ENCODE measurements around the gene PLIN1.

DNA sequence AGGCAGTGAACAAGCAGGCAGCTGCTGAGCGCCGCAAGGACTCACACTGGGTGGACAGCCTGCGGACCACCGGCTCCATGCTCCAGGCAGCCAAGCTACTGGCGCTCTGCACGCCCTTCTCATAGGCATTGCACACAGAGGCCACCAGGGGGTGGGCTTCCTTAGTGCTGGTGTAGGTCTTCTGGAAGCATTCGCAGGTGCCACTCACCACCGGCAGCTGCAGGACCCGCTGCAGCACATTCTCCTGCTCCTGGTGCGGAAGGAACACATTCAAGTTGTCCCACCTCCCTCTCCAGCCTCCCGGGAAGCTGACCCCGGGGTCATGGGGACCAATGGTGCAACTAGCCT, 6.0 kb downstream of the PLIN1 start:
- TF ChIP-seq, protein P1, sequence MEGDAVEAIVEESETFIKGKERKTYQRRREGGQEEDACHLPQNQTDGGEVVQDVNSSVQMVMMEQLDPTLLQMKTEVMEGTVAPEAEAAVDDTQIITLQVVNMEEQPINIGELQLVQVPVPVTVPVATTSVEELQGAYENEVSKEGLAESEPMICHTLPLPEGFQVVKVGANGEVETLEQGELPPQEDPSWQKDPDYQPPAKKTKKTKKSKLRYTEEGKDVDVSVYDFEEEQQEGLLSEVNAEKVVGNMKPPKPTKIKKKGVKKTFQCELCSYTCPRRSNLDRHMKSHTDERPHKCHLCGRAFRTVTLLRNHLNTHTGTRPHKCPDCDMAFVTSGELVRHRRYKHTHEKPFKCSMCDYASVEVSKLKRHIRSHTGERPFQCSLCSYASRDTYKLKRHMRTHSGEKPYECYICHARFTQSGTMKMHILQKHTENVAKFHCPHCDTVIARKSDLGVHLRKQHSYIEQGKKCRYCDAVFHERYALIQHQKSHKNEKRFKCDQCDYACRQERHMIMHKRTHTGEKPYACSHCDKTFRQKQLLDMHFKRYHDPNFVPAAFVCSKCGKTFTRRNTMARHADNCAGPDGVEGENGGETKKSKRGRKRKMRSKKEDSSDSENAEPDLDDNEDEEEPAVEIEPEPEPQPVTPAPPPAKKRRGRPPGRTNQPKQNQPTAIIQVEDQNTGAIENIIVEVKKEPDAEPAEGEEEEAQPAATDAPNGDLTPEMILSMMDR (IDR thresholded peaks at IDR 0.05) = peak in 3 of 7 experiments; percentile 23 to 28 (median 25)
- no peak for TF ChIP-seq POLR2A (IDR thresholded peaks at IDR 0.05)

All from body of pancreas (tissue), 4 donors.